ENCODE results near the gene ZNF384.

The ZNF384 gene

GRCh38 chr12:6735448-6736191 lies 46.4 kb upstream of the ZNF384 start (continued):
- no peak for TF ChIP-seq EGR2 (tag by site-specific recombination; IDR thresholded peaks at IDR 0.05; ENCODE audit: low read depth)
- TF ChIP-seq ZNF600 (tag by site-specific recombination; IDR thresholded peaks at IDR 0.05): 0 out of 2 replicates have a peak, but pooled peaks have one; percentile 16
- peak; percentile 35; the same call in 1 of the 2 replicates for TF ChIP-seq ZBTB17 (tag by site-specific recombination; IDR thresholded peaks at IDR 0.05)
- no peak for TF ChIP-seq ZNF362 (tag by site-specific recombination; IDR thresholded peaks at IDR 0.05)
- no peak for TF ChIP-seq ZNF140 (tag by site-specific recombination; IDR thresholded peaks at IDR 0.05)
- TF ChIP-seq PRDM10 (tag by site-specific recombination; IDR thresholded peaks at IDR 0.05): peak; percentile 48; the same call in 1 of the 2 replicates
- TF ChIP-seq ZBTB7A (tag by site-specific recombination; IDR thresholded peaks at IDR 0.05; ENCODE audit: low read depth): no peak
- TF ChIP-seq TRIM28 (IDR thresholded peaks at IDR 0.05; ENCODE audit: borderline replicate concordance, low read length): 0 out of 2 replicates have a peak, but pooled peaks have one; percentile 40
- no peak for TF ChIP-seq ZSCAN18 (tag by site-specific recombination; IDR thresholded peaks at IDR 0.05)
- TF ChIP-seq ZNF664 (tag by site-specific recombination; IDR thresholded peaks at IDR 0.05): no peak
- TF ChIP-seq ZNF530 (tag by site-specific recombination; IDR thresholded peaks at IDR 0.05; ENCODE audit: low read depth): no peak
- TF ChIP-seq BCL6B (tag by site-specific recombination; IDR thresholded peaks at IDR 0.05): no peak
- TF ChIP-seq INSM2 (tag by site-specific recombination; IDR thresholded peaks at IDR 0.05): peak; percentile 14; the same call in 1 of the 2 replicates
- no peak for TF ChIP-seq OVOL3 (tag by site-specific recombination; IDR thresholded peaks at IDR 0.05)
- TF ChIP-seq ZSCAN5A (tag by site-specific recombination; IDR thresholded peaks at IDR 0.05): no peak
- TF ChIP-seq ZNF335 (tag by site-specific recombination; conservative IDR thresholded peaks at IDR 0.05): peak; percentile 68
- TF ChIP-seq ZFP41 (tag by site-specific recombination; IDR thresholded peaks at IDR 0.05; ENCODE audit: borderline replicate concordance): no peak
- TF ChIP-seq ZFP37 (tag by site-specific recombination; IDR thresholded peaks at IDR 0.05): no peak
- 0 out of 2 replicates have a peak, but pooled peaks have one; percentile 30 for TF ChIP-seq ZSCAN16 (tag by site-specific recombination; IDR thresholded peaks at IDR 0.05)
- TF ChIP-seq ZNF274 (IDR thresholded peaks at IDR 0.05; ENCODE audit: low read length): no peak
- TF ChIP-seq ZNF274 (tag by site-specific recombination; IDR thresholded peaks at IDR 0.05; ENCODE audit: borderline replicate concordance): no peak
- TF ChIP-seq PATZ1 (tag by site-specific recombination; IDR thresholded peaks at IDR 0.05): no peak
- 0 out of 2 replicates have a peak, but pooled peaks have one; percentile 10 for TF ChIP-seq ZNF629 (tag by site-specific recombination; IDR thresholded peaks at IDR 0.05)
- TF ChIP-seq ZNF654 (tag by site-specific recombination; IDR thresholded peaks at IDR 0.05; ENCODE audit: low read depth): peak; percentile 70
